SK-N-MC (cell line): ENCODE results near the gene EEFSEC.
A peak's percentile ranks its signal among the peaks of the same experiment; 100 is the strongest.

Experiments used
- DNase-seq: peaks from one replicate; pipeline ENCODE4 v3.0.0-alpha.2; 2011; ENCODE audit warnings: low read depth, low spot score
- H3K27ac ChIP-seq: fragments of 200-600 bp; sonication (generic); 2 replicates; pipeline ENCODE4 v1.5.1; 2016; ENCODE audit warnings: mixed run types
- H3K36me3 ChIP-seq: fragments of 200-600 bp; sonication (generic); 2 replicates; pipeline ENCODE4 v1.6.1; 2017; ENCODE audit warnings: antibody characterized with exemption, low read length, mixed read lengths; ENCODE audit not compliant: insufficient read depth
- H3K4me3 ChIP-seq: fragments of 200-600 bp; sonication (generic); 2 replicates; pipeline ENCODE4 v1.5.1; 2016
- H3K9ac ChIP-seq: fragments of 200-600 bp; sonication (generic); 2 replicates; pipeline ENCODE4 v1.8.0; 2017; ENCODE audit warnings: mixed run types, mixed read lengths; ENCODE audit not compliant: insufficient read length
- H3K9me3 ChIP-seq: fragments of 200-600 bp; sonication (generic); 2 replicates; pipeline ENCODE4 v1.6.1; 2017; ENCODE audit warnings: low read depth, mild to moderate bottlenecking, antibody characterized with exemption, low read length, moderate library complexity, mixed read lengths
- EZH2 ChIP-seq: fragments of 200-600 bp; sonication (generic); IDR thresholded peaks from one replicate; pipeline ENCODE4 v1.6.1; 2017; ENCODE audit warnings: antibody characterized with exemption
- FOXP2 ChIP-seq: optimal IDR thresholded peaks from 2 replicates; pipeline ENCODE3; 2011; ENCODE audit warnings: mild to moderate bottlenecking, moderate library complexity; ENCODE audit not compliant: insufficient read depth; ENCODE audit errors: extremely low read length, control extremely low read depth
- POLR2AphosphoS5 ChIP-seq: IDR thresholded peaks from 2 replicates; pipeline ENCODE4 v1.6.1; 2012; ENCODE audit warnings: mild to moderate bottlenecking, low read depth, low read length, borderline replicate concordance

Gene EEFSEC

GRCh38 chr3:128123538-128124368 is 29.5 kb upstream of the EEFSEC start, which contains the start of gene RUVBL1:
TSS of gene RUVBL1 (minus strand) at chr3:128123812. CDS start at chr3:128123724, 88 bp downstream.
- peak; percentile 93 for DNase-seq
- peak within 1 kb of the TSS; percentile 98 for H3K4me3 ChIP-seq

GRCh38 chr3:128127236-128127635 is 26.0 kb upstream of the EEFSEC start:
- no peak for DNase-seq
- Histone ChIP-seq H3K27ac (no peak overlapping the region), H3K4me3 (no peak overlapping the region), H3K36me3 (no peaks in the 10 kb centered on the region), H3K9ac (no peak overlapping the region), H3K9me3 (no peaks in the 10 kb centered on the region)
- TF ChIP-seq POLR2AphosphoS5 (no peak), FOXP2 (no peak), EZH2 (no peak)

More at GRCh38 chr3:128123538-128124368, 29.5 kb upstream of the EEFSEC start, which contains the start of gene RUVBL1:
- Histone ChIP-seq H3K36me3 (peaks cover 17% of the 10 kb centered on the region), H3K9ac (peak within 1 kb of the TSS; percentile 98), H3K27ac (peak within 1 kb of the TSS; percentile 89), H3K9me3 (no peaks in the 10 kb centered on the region)
- TF ChIP-seq EZH2 (no peak), FOXP2 (peak; percentile 85), POLR2AphosphoS5 (peak; percentile 95)

- Histone ChIP-seq H3K36me3 (no peaks in the 10 kb centered on the region), H3K4me3 (no peak overlapping the region), H3K27ac (no peak overlapping the region), H3K9ac (no peak overlapping the region), H3K9me3 (no peaks in the 10 kb centered on the region)
- DNase-seq, result no peak
- TF ChIP-seq POLR2AphosphoS5, result no peak
- no peak for TF ChIP-seq EZH2
- no peak for TF ChIP-seq FOXP2
Measured at GRCh38 chr3:128128251-128128650, 25.0 kb upstream of the EEFSEC start.

- no peak for DNase-seq
- Histone ChIP-seq H3K9ac (no peak overlapping the region), H3K9me3 (no peaks in the 10 kb centered on the region), H3K36me3 (no peaks in the 10 kb centered on the region), H3K27ac (no peak overlapping the region), H3K4me3 (no peak overlapping the region)
- TF ChIP-seq EZH2 (no peak), FOXP2 (no peak), POLR2AphosphoS5 (no peak)
Measured at GRCh38 chr3:128131897-128132646, 21.2 kb upstream of the EEFSEC start.

GRCh38 chr3:128133273-128133883 is 19.9 kb upstream of the EEFSEC start:
- H3K9ac ChIP-seq, result no peak overlapping the region
- no peaks in the 10 kb centered on the region for H3K36me3 ChIP-seq
- H3K27ac ChIP-seq, result no peak overlapping the region
- H3K4me3 ChIP-seq, result no peak overlapping the region
- H3K9me3 ChIP-seq, result no peaks in the 10 kb centered on the region
- peak; percentile 12 for DNase-seq
- no peak for TF ChIP-seq EZH2
- no peak for TF ChIP-seq POLR2AphosphoS5
- no peak for TF ChIP-seq FOXP2

- H3K9me3 ChIP-seq, result no peaks in the 10 kb centered on the region
- H3K9ac ChIP-seq, result no peak overlapping the region
- H3K36me3 ChIP-seq, result no peaks in the 10 kb centered on the region
- H3K4me3 ChIP-seq, result no peak overlapping the region
- TF ChIP-seq EZH2 (no peak), POLR2AphosphoS5 (no peak), FOXP2 (no peak)
- no peak overlapping the region for H3K27ac ChIP-seq
- no peak for DNase-seq
Measured at GRCh38 chr3:128143496-128143895, 9.8 kb upstream of the EEFSEC start.

- TF ChIP-seq POLR2AphosphoS5 (no peak), FOXP2 (no peak), EZH2 (no peak)
- H3K4me3 ChIP-seq, result no peak overlapping the region
- H3K27ac ChIP-seq, result no peak overlapping the region
- no peak for DNase-seq
- H3K9ac ChIP-seq, result no peak overlapping the region
- no peaks in the 10 kb centered on the region for H3K36me3 ChIP-seq
- no peaks in the 10 kb centered on the region for H3K9me3 ChIP-seq
Measured at GRCh38 chr3:128144512-128145187, 8.6 kb upstream of the EEFSEC start.
